NCI-H2081 (cell line): ENCODE data around the gene G2E3.
"Not testable (repeated sequence)": the region's sequence is repeated elsewhere in the genome, so short reads cannot be mapped to it uniquely, and the experiment has no call there.

ENCODE experiments used
- DNase-seq, 2 experiments: peaks; one replicate each; lab custom pipeline; 2025; lab: John Stamatoyannopoulos, UW

The G2E3 gene

GRCh38 chr14:30558675-30559555, at the start of gene G2E3:
Gene G2E3, plus strand, starts transcription at chr14:30559158. Its CDS starts 21,922 bp downstream, at chr14:30581080.
- DNase-seq, result peak; percentile 90 to 93

GRCh38 chr14:30517737-30518136, 41.2 kb upstream of the G2E3 start:
- no peak for DNase-seq

- peak in 1 of 2 experiments; percentile 57 for DNase-seq
These were observed 39.9 kb upstream of the G2E3 start for GRCh38 chr14:30518867-30519560.

GRCh38 chr14:30519961-30520360, 39.0 kb upstream of the G2E3 start:
- DNase-seq, result no peak

GRCh38 chr14:30520536-30520935, 38.4 kb upstream of the G2E3 start:
- DNase-seq, result peak in 1 of 2 experiments; percentile 39

- peak; percentile 45 to 72 for DNase-seq
These were observed 36.8 kb upstream of the G2E3 start for GRCh38 chr14:30521899-30522736.

- DNase-seq, result no peak
These were observed 33.1 kb upstream of the G2E3 start for GRCh38 chr14:30525833-30526232.

- DNase-seq, result peak in 1 of 2 experiments; percentile 16
These were observed 31.8 kb upstream of the G2E3 start for GRCh38 chr14:30527196-30527595.

- no peak for DNase-seq
These were observed 30.8 kb upstream of the G2E3 start for GRCh38 chr14:30528119-30528518.

- DNase-seq, result no peak
These were observed 29.9 kb upstream of the G2E3 start for GRCh38 chr14:30528778-30529642.

GRCh38 chr14:30532264-30532663, 26.7 kb upstream of the G2E3 start:
- DNase-seq, result no peak

GRCh38 chr14:30533126-30533525, 25.8 kb upstream of the G2E3 start:
- DNase-seq, result no peak

- no peak for DNase-seq
These were observed 17.6 kb upstream of the G2E3 start for GRCh38 chr14:30541318-30541717.

GRCh38 chr14:30546735-30547134, 12.2 kb upstream of the G2E3 start:
- DNase-seq, result not testable (repeated sequence)

- no peak for DNase-seq
These were observed 11.4 kb upstream of the G2E3 start for GRCh38 chr14:30547388-30548048.

- no peak for DNase-seq
These were observed 8.6 kb upstream of the G2E3 start for GRCh38 chr14:30550335-30550734.

GRCh38 chr14:30551460-30551859, 7.5 kb upstream of the G2E3 start:
- DNase-seq, result peak; percentile 54 to 91

GRCh38 chr14:30553311-30553989, 5.5 kb upstream of the G2E3 start:
- DNase-seq, result no peak

- DNase-seq, result no peak
These were observed 640 bp upstream of the G2E3 start for GRCh38 chr14:30558362-30558674.

GRCh38 chr14:30559638-30560091, 707 bp downstream of the G2E3 start:
- DNase-seq, result peak; percentile 25 to 38
